ENCODE measurements around the gene RHBG. TPM values are rescaled to one million over a fixed set of nuclear protein-coding genes. Genes with fewer than 3 reads are reported as not detected.

Gene RHBG
- total RNA-seq, 1 donor from 2014 or later = not detected

GRCh38 chr1:156424806-156425432 lies 55.9 kb downstream of the RHBG start:
- no peak for TF ChIP-seq CTCF (IDR thresholded peaks at IDR 0.05)
- DNase-seq (ENCODE audit: low spot score) = no peak
- H3K4me1 Mint-ChIP-seq (ENCODE audit: low read depth) = peaks cover 16% of the 10 kb centered on the region
- no peak overlapping the region for H3K27ac Mint-ChIP-seq (ENCODE audit: unreplicated experiment)
- no peaks in the 10 kb centered on the region for H3K9me3 Mint-ChIP-seq (ENCODE audit: low read depth)
- peaks cover 94% of the 10 kb centered on the region for H3K27me3 Mint-ChIP-seq (ENCODE audit: low read depth)
- no peak overlapping the region for H3K4me3 Mint-ChIP-seq (ENCODE audit: unreplicated experiment)
- peaks cover 2% of the 10 kb centered on the region for H3K36me3 Mint-ChIP-seq (ENCODE audit: low read depth)

DNA sequence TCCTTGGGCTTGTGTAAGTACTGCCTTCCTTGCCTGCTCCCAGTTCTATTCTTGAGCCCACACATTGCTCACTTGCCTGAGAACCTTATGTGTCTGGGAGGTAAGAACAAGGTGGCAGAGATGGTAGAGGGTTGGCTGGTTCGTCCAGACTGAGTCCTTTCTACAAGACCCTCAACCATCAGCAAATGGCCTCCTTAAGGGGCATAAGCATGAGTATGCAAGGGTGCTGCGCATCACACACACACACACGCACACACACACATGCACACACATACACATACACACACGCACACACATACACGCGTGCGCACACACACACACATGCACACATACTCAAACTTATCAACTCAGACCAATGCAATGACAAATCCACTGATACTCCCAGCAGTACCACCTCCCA lies 56.9 kb downstream of the RHBG start:
- TF ChIP-seq CTCF (IDR thresholded peaks at IDR 0.05) = no peak
- Mint-ChIP-seq H3K27me3 (ENCODE audit: low read depth) (peaks cover 91% of the 10 kb centered on the region), H3K27ac (ENCODE audit: unreplicated experiment) (no peak overlapping the region), H3K4me3 (ENCODE audit: unreplicated experiment) (no peak overlapping the region), H3K36me3 (ENCODE audit: low read depth) (peaks cover 2% of the 10 kb centered on the region), H3K4me1 (ENCODE audit: low read depth) (peaks cover 9% of the 10 kb centered on the region), H3K9me3 (ENCODE audit: low read depth) (no peaks in the 10 kb centered on the region)
- DNase-seq (ENCODE audit: low spot score) = no peak

DNA sequence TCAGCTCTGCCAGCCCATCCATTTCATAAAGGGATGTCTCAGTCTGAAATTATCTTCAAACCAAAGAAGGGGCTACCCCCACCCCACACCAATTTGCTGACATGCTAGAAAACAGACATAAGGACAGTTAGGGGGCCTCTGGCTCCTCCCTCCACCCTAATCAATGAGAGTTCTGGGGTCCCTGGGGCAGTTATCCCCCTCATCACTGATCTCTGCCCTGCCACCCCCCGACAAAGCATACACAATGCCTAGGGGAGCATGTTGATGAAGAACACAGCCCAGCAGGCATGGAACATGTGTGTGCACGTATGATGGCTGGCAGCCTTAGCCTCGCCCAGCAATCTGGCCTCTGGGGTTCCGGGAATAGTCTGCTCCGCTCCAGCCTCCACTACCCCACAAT lies 58.9 kb downstream of the RHBG start:
- H3K4me3 Mint-ChIP-seq (ENCODE audit: unreplicated experiment) = no peak overlapping the region
- H3K27ac Mint-ChIP-seq (ENCODE audit: unreplicated experiment) = no peak overlapping the region
- peaks cover 2% of the 10 kb centered on the region for H3K36me3 Mint-ChIP-seq (ENCODE audit: low read depth)
- H3K9me3 Mint-ChIP-seq (ENCODE audit: low read depth) = no peaks in the 10 kb centered on the region
- H3K27me3 Mint-ChIP-seq (ENCODE audit: low read depth) = peaks cover 93% of the 10 kb centered on the region
- DNase-seq (ENCODE audit: low spot score) = no peak
- H3K4me1 Mint-ChIP-seq (ENCODE audit: low read depth) = no peaks in the 10 kb centered on the region
- TF ChIP-seq CTCF (IDR thresholded peaks at IDR 0.05) = no peak

DNA sequence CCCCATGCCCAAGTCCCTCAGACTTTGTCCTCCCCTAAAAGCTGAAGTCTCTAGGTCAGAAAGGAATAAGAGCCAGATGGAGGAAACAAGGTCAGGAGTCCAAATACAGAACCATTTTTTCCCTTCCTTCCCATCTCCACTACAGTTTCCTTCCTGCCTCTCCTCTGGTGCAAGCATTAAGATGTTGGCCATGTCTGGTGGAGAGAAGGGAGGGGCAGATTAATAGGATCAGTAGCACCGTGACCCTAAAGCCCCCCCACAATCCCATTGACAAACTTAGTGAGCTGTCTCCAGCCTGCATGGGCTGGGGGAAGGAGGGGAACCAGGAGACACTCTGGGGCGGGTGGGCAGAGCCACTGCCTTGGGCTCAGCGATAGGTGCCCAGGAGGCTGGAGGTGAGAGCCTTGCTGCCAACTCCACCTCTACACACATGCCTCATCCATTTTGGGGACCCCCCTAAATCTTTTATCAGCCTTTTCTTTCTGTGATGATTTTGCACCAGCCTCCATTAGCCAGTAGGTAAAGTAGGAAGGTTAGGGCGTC lies 59.8 kb downstream of the RHBG start:
- TF ChIP-seq CTCF (IDR thresholded peaks at IDR 0.05) = no peak
- Mint-ChIP-seq H3K4me3 (ENCODE audit: unreplicated experiment) (no peak overlapping the region), H3K4me1 (ENCODE audit: low read depth) (no peaks in the 10 kb centered on the region), H3K27ac (ENCODE audit: unreplicated experiment) (no peak overlapping the region), H3K36me3 (ENCODE audit: low read depth) (peaks cover 2% of the 10 kb centered on the region), H3K27me3 (ENCODE audit: low read depth) (peaks cover 93% of the 10 kb centered on the region), H3K9me3 (ENCODE audit: low read depth) (no peaks in the 10 kb centered on the region)
- no peak for DNase-seq (ENCODE audit: low spot score)

- DNase-seq (ENCODE audit: low spot score) = no peak
- Mint-ChIP-seq H3K36me3 (ENCODE audit: low read depth) (peaks cover 2% of the 10 kb centered on the region), H3K4me3 (ENCODE audit: unreplicated experiment) (no peak overlapping the region), H3K27me3 (ENCODE audit: low read depth) (peaks cover 93% of the 10 kb centered on the region), H3K27ac (ENCODE audit: unreplicated experiment) (no peak overlapping the region), H3K4me1 (ENCODE audit: low read depth) (no peaks in the 10 kb centered on the region), H3K9me3 (ENCODE audit: low read depth) (no peaks in the 10 kb centered on the region)
- no peak for TF ChIP-seq CTCF (IDR thresholded peaks at IDR 0.05)
Observed at GRCh38 chr1:156429313-156430060, 60.5 kb downstream of the RHBG start.

All from chondrocyte (in vitro differentiated cells).